Heart left ventricle (tissue), 16 donors: ENCODE measurements around the gene PACS1. TPM values are rescaled to one million over a fixed set of nuclear protein-coding genes. Genes with fewer than 3 reads are reported as not detected.
A peak's percentile ranks its signal among the peaks of the same experiment; 100 is the strongest.

ENCODE experiments used
- ATAC-seq, 4 donors: fragments of 200-7000 bp; cut with Tn5 transposase; one replicate each; pipeline ENCODE4 v1.9.1; 2020 to 2022; ENCODE audit warnings: moderate library complexity in 4 of 4, mild to moderate bottlenecking in 3 of 4, moderate number of reproducible peaks in 1 of 4
- DNase-seq, 5 donors: peaks; one replicate each; pipeline ENCODE4 v3.0.0-alpha.2; 2020
- H3K27ac ChIP-seq, 12 donors: fragments of 200-600 bp; sonication (generic) in 4 of 12; one replicate each; pipeline versions ENCODE4 v1.5.0 to v1.8.0; 2016 to 2022; ENCODE audit warnings: mild to moderate bottlenecking in 2 of 12
- H3K27me3 ChIP-seq, 9 donors: fragments of 200-600 bp; sonication (generic) in 2 of 9; one replicate each; pipeline versions ENCODE4 v1.5.1 to v1.8.0; 2016 to 2022; ENCODE audit warnings: mild to moderate bottlenecking in 3 of 9
- H3K36me3 ChIP-seq, 9 donors: fragments of 200-600 bp; sonication (generic) in 2 of 9; one replicate each; pipeline versions ENCODE4 v1.5.0 to v1.8.0; 2018 to 2022; ENCODE audit warnings: mild to moderate bottlenecking in 2 of 9
- H3K4me1 ChIP-seq, 12 donors: fragments of 200-600 bp; sonication (generic) in 4 of 12; one replicate each; pipeline versions ENCODE4 v1.5.0 to v1.8.0; 2016 to 2022; ENCODE audit warnings: mild to moderate bottlenecking in 3 of 12
- H3K4me3 ChIP-seq, 12 donors: fragments of 200-600 bp; sonication (generic) in 4 of 12; one replicate each; pipeline versions ENCODE4 v1.5.0 to v1.8.0; 2017 to 2022; ENCODE audit warnings: mild to moderate bottlenecking in 9 of 12, moderate library complexity in 4 of 12
- H3K9me3 ChIP-seq, 12 donors: fragments of 200-600 bp; sonication (generic) in 4 of 12; one replicate each; pipeline versions ENCODE4 v1.5.0 to v1.8.0; 2016 to 2022; ENCODE audit warnings: mild to moderate bottlenecking in 1 of 12
- POLR2A ChIP-seq, 2 donors: fragments of 450-650 bp; IDR thresholded peaks; one replicate each; pipeline ENCODE4 v1.6.1; 2017; ENCODE audit warnings: antibody characterized with exemption in 2 of 2, mild to moderate bottlenecking in 2 of 2, moderate library complexity in 2 of 2
- WGBS, 4 donors: extraction: QIAGEN DNeasy Blood & Tissue Kit in 2 of 4; methylation state at CpG; one replicate each; pipeline versions ENCODE4 v1.1.5 to v1.1.7; 2013 to 2018; 5-methylcytosine and 5-hydroxymethylcytosine counted together
- intact Hi-C, 10 donors: fragments of 100-400 bp; cut with DNase I; formaldehyde crosslinking; loops; one replicate each; pipeline versions ENCODE4 v1.11.1 to v1.14.2; 2022
- polyA plus RNA-seq, 2 donors: library from polyadenylated mRNA; stranded (reverse); fragments of 200-250 nt; gene quantifications; one replicate each; pipeline ENCODE4 v1.2.3, GENCODE V29; 2013
- total RNA-seq, 9 donors: library from RNA; depleted of rRNA in 2 of 9; stranded (reverse); fragments of >200 nt in 2 of 9; fragmentation: NEBNext Ultra II Directional in 3 of 9; extraction: Animal tissue kit (Norgen Biotek cat#: 25700) in 3 of 9; gene quantifications; one replicate each; pipeline versions ENCODE4 v1.1.0 to v1.2.4, GENCODE V29; 2016 to 2023
- TF ChIP-seq, protein P1 (sequence below), 12 donors: fragments of 200-600 bp; sonication (generic) in 4 of 12; IDR thresholded peaks; one replicate each; pipeline versions ENCODE4 v1.5.0 to v1.8.0; 2018 to 2022; ENCODE audit warnings: antibody characterized with exemption in 12 of 12, mild to moderate bottlenecking in 5 of 12
- donor health status: ischemic (EF 13 %, LVEDD 7.1; RV severe dilation, severe dysfunction).
- donor health status: healthy with polysubstance abuse.
- donor health status: DM: no; HTN: yes; CAD: no.
- donor health status: DM: no; HTN: no; CAD: no.
- donor health status: ischemic (EF 25% LVEDD 6.9; RV normal size, moderate dysfunction).
- donor health status: ischemic (EF 25% LVEDD 5.7; RV mildly dilated, moderate dysfunction).
- donor health status: healthy.
- donor health status: DM: yes; HTN: yes; CAD: no.
- donor health status: ischemic (EF 35%, LVEDD 5.7; RV mildly dilated, moderate dysfunction).
- donor health status: nonischemic (EF 11% LVEDD 7.7; RV severe dilation, severe dysfunction).
- donor health status: DM: yes; HTN: yes; CAD: no.
- donor health status: PGD.
- donor health status: ischemic (EF 29% LVEDD 5.4; RV normal size, mild dysfunction).
- donor health status: nonischemic (EF 23%, LVEDD 6.1; RV moderate dilation, normal function).

PACS1 gene
- total and polyA plus RNA-seq, 11 donors, result 30.6 to 151 (median 89.8) TPM

DNA sequence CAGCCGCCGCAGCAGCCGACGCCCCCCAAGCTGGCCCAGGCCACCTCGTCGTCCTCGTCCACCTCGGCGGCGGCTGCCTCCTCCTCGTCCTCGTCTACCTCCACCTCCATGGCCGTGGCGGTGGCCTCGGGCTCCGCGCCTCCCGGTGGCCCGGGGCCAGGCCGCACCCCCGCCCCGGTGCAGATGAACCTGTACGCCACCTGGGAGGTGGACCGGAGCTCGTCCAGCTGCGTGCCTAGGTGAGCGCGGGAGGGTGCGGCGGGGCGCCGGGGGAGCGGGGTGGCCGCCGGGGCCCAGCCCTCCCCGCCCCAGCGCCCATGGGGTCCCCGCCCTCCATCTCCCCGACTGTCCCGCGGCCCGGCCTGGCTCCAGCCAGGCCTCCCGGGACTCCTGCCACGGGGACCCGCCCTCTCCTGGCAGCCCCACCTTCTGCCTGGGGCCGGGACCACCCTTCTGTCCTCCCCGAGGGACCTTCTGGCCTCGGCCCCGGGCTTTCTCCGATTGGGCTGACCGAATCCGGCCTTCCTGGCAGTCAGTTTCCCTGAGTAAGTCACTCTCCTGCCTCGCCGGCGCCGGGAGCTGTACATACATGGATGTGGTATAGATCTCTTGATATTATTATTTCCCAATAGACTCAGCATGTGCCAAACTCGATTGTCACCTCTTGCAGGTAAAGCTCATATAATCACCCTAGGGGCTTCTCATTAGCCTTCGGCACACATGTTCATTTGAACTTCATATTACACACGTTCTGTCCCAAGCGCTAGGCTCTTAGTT lies 720 bp downstream of the PACS1 start:
- peak; percentile 68 to 82 (median 79) for DNase-seq
- Histone ChIP-seq H3K27ac (peak overlapping the region; percentile 86 to 100 (median 94)), H3K9me3 (no peaks in the 10 kb centered on the region), H3K4me1 (peaks cover 0 to 61% (median 34%) of the 10 kb centered on the region in 12 donors), H3K36me3 (peaks cover 0 to 67% (median 49%) of the 10 kb centered on the region in 9 donors), H3K27me3 (no peaks in the 10 kb centered on the region), H3K4me3 (peak overlapping the region; percentile 81 to 99 (median 93))
- intact Hi-C loops, result loop anchor here in 8 of 10 donors (5.0 to 10.0 kb wide), 5 partner anchors 47 to 64 kb away; no protein-coding TSS in a partner anchor
- TF ChIP-seq, protein P1, sequence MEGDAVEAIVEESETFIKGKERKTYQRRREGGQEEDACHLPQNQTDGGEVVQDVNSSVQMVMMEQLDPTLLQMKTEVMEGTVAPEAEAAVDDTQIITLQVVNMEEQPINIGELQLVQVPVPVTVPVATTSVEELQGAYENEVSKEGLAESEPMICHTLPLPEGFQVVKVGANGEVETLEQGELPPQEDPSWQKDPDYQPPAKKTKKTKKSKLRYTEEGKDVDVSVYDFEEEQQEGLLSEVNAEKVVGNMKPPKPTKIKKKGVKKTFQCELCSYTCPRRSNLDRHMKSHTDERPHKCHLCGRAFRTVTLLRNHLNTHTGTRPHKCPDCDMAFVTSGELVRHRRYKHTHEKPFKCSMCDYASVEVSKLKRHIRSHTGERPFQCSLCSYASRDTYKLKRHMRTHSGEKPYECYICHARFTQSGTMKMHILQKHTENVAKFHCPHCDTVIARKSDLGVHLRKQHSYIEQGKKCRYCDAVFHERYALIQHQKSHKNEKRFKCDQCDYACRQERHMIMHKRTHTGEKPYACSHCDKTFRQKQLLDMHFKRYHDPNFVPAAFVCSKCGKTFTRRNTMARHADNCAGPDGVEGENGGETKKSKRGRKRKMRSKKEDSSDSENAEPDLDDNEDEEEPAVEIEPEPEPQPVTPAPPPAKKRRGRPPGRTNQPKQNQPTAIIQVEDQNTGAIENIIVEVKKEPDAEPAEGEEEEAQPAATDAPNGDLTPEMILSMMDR (IDR thresholded peaks at IDR 0.05), result no peak
- no peak for TF ChIP-seq POLR2A (IDR thresholded peaks at IDR 0.05)
- ATAC-seq, result peak; percentile 20 to 40 (median 30)
- WGBS, 4 donors, result 1 to 2% (median 1%) methylated on average over 29 to 60 of the region's 60 CpGs

DNA sequence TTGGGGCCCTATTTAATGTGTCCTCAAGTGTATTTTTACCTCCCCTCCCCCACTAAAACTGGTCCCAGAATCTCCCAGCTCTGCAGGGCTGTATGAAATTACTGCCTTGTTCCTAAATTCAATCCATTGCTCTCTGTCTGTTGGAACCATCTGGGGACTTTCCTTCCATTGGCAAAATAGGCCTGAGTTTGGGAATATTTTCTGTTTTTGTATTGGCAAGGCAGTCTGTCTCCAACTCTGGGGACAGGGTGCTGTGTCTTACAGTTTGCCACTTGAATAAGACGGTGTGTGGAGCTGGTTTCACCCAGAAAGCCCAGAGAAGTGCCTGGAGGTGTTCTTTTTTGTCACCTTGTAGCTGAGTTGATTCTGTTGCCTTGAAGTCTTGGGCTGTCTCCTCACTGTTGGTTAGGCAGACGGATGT lies 1.3 kb downstream of the PACS1 start:
- intact Hi-C loops, result loop anchor here in 8 of 10 donors (5.0 to 10.0 kb wide), 5 partner anchors 46 to 63 kb away; no protein-coding TSS in a partner anchor
- Histone ChIP-seq H3K27me3 (no peaks in the 10 kb centered on the region), H3K36me3 (peaks cover 0 to 65% (median 43%) of the 10 kb centered on the region in 9 donors), H3K4me3 (peak overlapping the region; percentile 81 to 99 (median 93)), H3K4me1 (peaks cover 0 to 56% (median 34%) of the 10 kb centered on the region in 12 donors), H3K9me3 (no peaks in the 10 kb centered on the region), H3K27ac (peak overlapping the region; percentile 86 to 100 (median 94))
- TF ChIP-seq POLR2A (IDR thresholded peaks at IDR 0.05), result no peak
- TF ChIP-seq, protein P1 (IDR thresholded peaks at IDR 0.05), result no peak
- DNase-seq (no peak), ATAC-seq (no peak)
- 22 to 38% (median 27%) methylated on average over 2 of the region's 2 CpGs for WGBS, 4 donors

DNA sequence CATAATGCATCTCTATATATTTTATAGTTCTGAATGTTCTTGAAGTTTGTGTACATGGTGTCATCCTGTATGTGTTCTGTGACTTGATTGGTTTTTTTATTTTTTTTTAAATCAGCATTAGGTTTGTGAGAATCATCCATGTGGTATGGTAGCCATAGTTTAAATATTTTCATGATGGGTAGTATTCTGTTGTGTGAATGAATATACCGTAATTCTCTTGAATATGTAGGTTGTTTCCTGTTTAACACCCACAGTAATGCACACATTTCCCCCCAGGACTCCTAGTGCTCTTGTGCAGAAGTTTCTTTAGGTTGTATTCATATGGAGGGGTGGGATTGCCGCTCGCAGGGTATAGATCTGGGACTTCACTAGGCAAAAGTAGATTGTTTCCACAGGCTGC lies 2.0 kb downstream of the PACS1 start:
- no peak for TF ChIP-seq POLR2A (IDR thresholded peaks at IDR 0.05)
- H3K4me1 ChIP-seq, result peaks cover 0 to 52% (median 38%) of the 10 kb centered on the region in 12 donors
- no peak for ATAC-seq
- peak overlapping the region in 5 of 12 donors; percentile 92 to 99 (median 93) for H3K27ac ChIP-seq
- WGBS, 4 donors, result 90 to 95% (median 93%) methylated on average over 3 of the region's 3 CpGs
- peak overlapping the region in 6 of 12 donors; percentile 81 to 95 (median 92) for H3K4me3 ChIP-seq
- peaks cover 0 to 59% (median 36%) of the 10 kb centered on the region in 9 donors for H3K36me3 ChIP-seq
- no peaks in the 10 kb centered on the region for H3K27me3 ChIP-seq
- intact Hi-C loops, result loop anchor here in 8 of 10 donors (5.0 to 10.0 kb wide), 5 partner anchors 45 to 63 kb away; no protein-coding TSS in a partner anchor
- no peak for DNase-seq
- no peaks in the 10 kb centered on the region for H3K9me3 ChIP-seq

DNA sequence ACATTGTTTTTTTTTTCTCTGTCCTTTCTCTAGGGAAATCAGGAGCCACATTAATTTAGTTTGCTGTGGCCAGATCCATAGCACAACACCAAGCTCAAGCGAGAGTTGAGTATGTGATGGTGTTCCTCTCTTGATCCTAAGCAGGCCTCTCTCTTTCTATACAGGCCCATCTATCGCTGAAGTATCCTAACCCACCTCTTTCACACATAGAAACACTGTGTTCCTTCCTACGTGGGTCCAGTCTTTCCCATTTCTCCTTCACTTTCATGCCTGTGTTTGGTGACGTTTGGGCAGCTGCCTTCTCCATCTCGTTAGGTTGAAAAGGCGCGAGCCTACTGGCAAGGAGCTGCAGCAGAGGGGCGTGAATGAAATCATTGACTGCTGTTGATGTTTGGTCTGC lies 2.4 kb downstream of the PACS1 start:
- intact Hi-C loops, result loop anchor here in 8 of 10 donors (5.0 to 10.0 kb wide), 5 partner anchors 45 to 62 kb away; no protein-coding TSS in a partner anchor
- Histone ChIP-seq H3K27ac (no peak overlapping the region), H3K4me1 (peaks cover 0 to 52% (median 38%) of the 10 kb centered on the region in 12 donors)

More for the DNA sequence above, 2.4 kb downstream of the PACS1 start:
- no peaks in the 10 kb centered on the region for H3K27me3 ChIP-seq
- WGBS, 4 donors, result 74 to 78% (median 75%) methylated on average over 8 of the region's 8 CpGs
- TF ChIP-seq POLR2A (IDR thresholded peaks at IDR 0.05), result no peak
- TF ChIP-seq, protein P1 (IDR thresholded peaks at IDR 0.05), result no peak
- peak overlapping the region in 1 of 12 donors; percentile 3 for H3K4me3 ChIP-seq
- ATAC-seq, result no peak
- DNase-seq, result no peak
- no peaks in the 10 kb centered on the region for H3K9me3 ChIP-seq
- H3K36me3 ChIP-seq, result peaks cover 0 to 54% (median 31%) of the 10 kb centered on the region in 9 donors
